IMR-90 (cell line): ENCODE measurements around the gene C15orf40. TPM values are rescaled to one million over a fixed set of nuclear protein-coding genes. Genes with fewer than 3 reads are reported as not detected.

ENCODE experiments used
- ATAC-seq: fragments of 200-7000 bp; cut with Tn5 transposase; 2 replicates; pipeline ENCODE4 v1.9.1; 2020; ENCODE audit warnings: low read depth, mild to moderate bottlenecking, moderate library complexity
- BruUV-seq: library from RNA; stranded (reverse); fragments of 400-500 nt; replicated peaks from 2 replicates; lab custom pipeline; 2021; lab: Mats Ljungman, UMichigan
- CTCF ChIA-PET: fragments of 300-600 bp; formaldehyde crosslinking; extraction: SDS; loops from one replicate; lab custom pipeline; 2021; ENCODE audit warnings: antibody characterized with exemption; lab: Yijun Ruan, JAX
- POLR2A ChIA-PET: fragments of 300-600 bp; sonication (Branson Sonifier 250); formaldehyde crosslinking; loops from one replicate; lab custom pipeline; 2022; ENCODE audit warnings: antibody characterized with exemption; ENCODE audit not compliant: unreplicated experiment; lab: Charles Lee
- DNase-seq: peaks from one replicate; pipeline ENCODE4 v3.0.0; 2013
- H2AFZ ChIP-seq: replicated peaks from 2 replicates; pipeline ENCODE3; 2013; ENCODE audit warnings: low read length, mild to moderate bottlenecking; ENCODE audit not compliant: poor library complexity
- H2AK5ac ChIP-seq: 2 replicates; pipeline ENCODE4 v1.6.1; 2013; ENCODE audit warnings: low read depth, low read length, inconsistent platforms
- H2AK9ac ChIP-seq: replicated peaks from 2 replicates; pipeline ENCODE3; 2013; ENCODE audit warnings: mild to moderate bottlenecking, low read depth, low read length, moderate library complexity; ENCODE audit not compliant: poor library complexity
- H2BK120ac ChIP-seq: 2 replicates; pipeline ENCODE4 v1.6.1; 2013; ENCODE audit warnings: low read depth, low read length, inconsistent platforms
- H2BK15ac ChIP-seq: 3 replicates; pipeline ENCODE4 v1.6.1; 2013; ENCODE audit warnings: low read depth, low read length, inconsistent platforms
- H2BK20ac ChIP-seq: 2 replicates; pipeline ENCODE4 v1.6.1; 2013; ENCODE audit warnings: low read depth, mild to moderate bottlenecking, inconsistent platforms, low read length, moderate library complexity
- H2BK5ac ChIP-seq: 2 replicates; pipeline ENCODE4 v1.6.1; 2013; ENCODE audit warnings: mild to moderate bottlenecking, low read depth, low read length, inconsistent platforms; ENCODE audit not compliant: poor library complexity, severe bottlenecking
- H3K14ac ChIP-seq: replicated peaks from 2 replicates; pipeline ENCODE4 v1.6.1; 2013; ENCODE audit warnings: low read depth, low read length, inconsistent platforms
- H3K18ac ChIP-seq: 2 replicates; pipeline ENCODE4 v1.6.1; 2013; ENCODE audit warnings: low read depth, low read length, control low read depth
- H3K23ac ChIP-seq: 2 replicates; pipeline ENCODE4 v1.6.1; 2013; ENCODE audit warnings: low read depth, low read length, inconsistent platforms
- H3K27ac ChIP-seq: 2 replicates; pipeline ENCODE4 v1.5.1; 2013; ENCODE audit warnings: mild to moderate bottlenecking, control low read depth, low read length; ENCODE audit not compliant: insufficient read depth
- H3K27me3 ChIP-seq: 2 replicates; pipeline ENCODE4 v1.6.1; 2013; ENCODE audit warnings: low read length; ENCODE audit not compliant: control insufficient read depth, insufficient read depth
- H3K36me3 ChIP-seq: 2 replicates; pipeline ENCODE4 v1.6.1; 2013; ENCODE audit warnings: low read length, mixed read lengths; ENCODE audit not compliant: control insufficient read depth, insufficient read depth
- H3K4ac ChIP-seq: 2 replicates; pipeline ENCODE4 v1.6.1; 2013; ENCODE audit warnings: low read depth, low read length, inconsistent platforms
- H3K4me1 ChIP-seq: 2 replicates; pipeline ENCODE4 v1.6.1; 2013; ENCODE audit warnings: low read length, mixed read lengths; ENCODE audit not compliant: control insufficient read depth, insufficient read depth
- H3K4me2 ChIP-seq: 2 replicates; pipeline ENCODE4 v1.6.1; 2013; ENCODE audit warnings: low read depth, mild to moderate bottlenecking, control low read depth, low read length, moderate library complexity
- H3K4me3 ChIP-seq: 2 replicates; pipeline ENCODE4 v1.5.1; 2013; ENCODE audit warnings: low read depth, mild to moderate bottlenecking, control low read depth, low read length, moderate library complexity; ENCODE audit not compliant: insufficient read depth
- H3K56ac ChIP-seq: 2 replicates; pipeline ENCODE4 v1.6.1; 2013; ENCODE audit warnings: low read length, inconsistent platforms; ENCODE audit not compliant: insufficient read depth; ENCODE audit errors: extremely low read depth
- H3K79me1 ChIP-seq, 2 experiments: 2 replicates each; pipeline ENCODE4 v1.6.1; 2013; ENCODE audit warnings: low read length in 2 of 2, inconsistent platforms in 1 of 2, low read depth in 1 of 2
- H3K9ac ChIP-seq: 2 replicates; pipeline ENCODE4 v1.6.1; 2013; ENCODE audit warnings: low read depth, low read length, control low read depth
- H3K9me1 ChIP-seq: 2 replicates; pipeline ENCODE4 v1.6.1; 2013; ENCODE audit warnings: low read length, inconsistent platforms; ENCODE audit not compliant: insufficient read depth
- H3K9me3 ChIP-seq: 2 replicates; pipeline ENCODE4 v1.6.1; 2013; ENCODE audit warnings: low read length; ENCODE audit not compliant: control insufficient read depth, insufficient read depth
- H4K20me1 ChIP-seq: 2 replicates; pipeline ENCODE4 v1.6.1; 2013; ENCODE audit warnings: low read length, inconsistent platforms; ENCODE audit not compliant: insufficient read depth
- H4K5ac ChIP-seq: 2 replicates; pipeline ENCODE4 v1.6.1; 2013; ENCODE audit warnings: mild to moderate bottlenecking, low read depth, low read length, control low read depth
- H4K8ac ChIP-seq, 2 experiments: 2 replicates each; pipeline ENCODE4 v1.6.1; 2013; ENCODE audit warnings: low read depth in 2 of 2, low read length in 2 of 2, control low read depth in 1 of 2, inconsistent platforms in 1 of 2
- H4K91ac ChIP-seq: 2 replicates; pipeline ENCODE4 v1.6.1; 2013; ENCODE audit warnings: low read depth, low read length, inconsistent platforms; ENCODE audit not compliant: insufficient read depth
- POLR2A ChIP-seq: IDR thresholded peaks from 2 replicates; pipeline ENCODE4 v1.6.1; 2012; ENCODE audit warnings: mild to moderate bottlenecking, low read depth, low read length
- USF2 ChIP-seq: fragments of 150-350 bp; IDR thresholded peaks from 2 replicates; pipeline ENCODE4 v1.6.1; 2017; ENCODE audit warnings: mild to moderate bottlenecking, antibody characterized with exemption, low read length, low read depth
- whole genome bisulfite sequencing, 2 experiments: methylation state at CpG; one replicate each; pipeline versions ENCODE4 v1.1.5 to v1.1.7; 2013; ENCODE audit warnings: missing lambda C conversion rate in 2 of 2; ENCODE audit not compliant: insufficient read length in 1 of 2; ENCODE audit errors: extremely low coverage in 2 of 2; 5-methylcytosine and 5-hydroxymethylcytosine counted together
- dilution Hi-C: fragments of 300-500 bp; cut with HindIII; formaldehyde crosslinking; loops from one replicate; pipeline ENCODE4 v1.14.3; 2018; ENCODE audit warnings: low sequenced_read_pairs; ENCODE audit not compliant: unreplicated experiment
- in situ Hi-C: fragments of 300-500 bp; cut with MboI; formaldehyde crosslinking; loops from 3 replicates; pipeline ENCODE4 v1.14.3; 2019; ENCODE audit warnings: low sequenced_read_pairs, inconsistent platforms, mixed read lengths
- intact Hi-C: fragments of 100-400 bp; cut with micrococcal nuclease; formaldehyde crosslinking; loops from 2 replicates; pipeline ENCODE4 v1.10.0; 2022
- polyA plus RNA-seq, 3 experiments: library from polyadenylated mRNA; depleted of rRNA; stranded (reverse); fragments of >200 nt; gene quantifications; 2 replicates each; pipeline ENCODE4 v1.2.3, GENCODE V29; 2012; ENCODE audit warnings: low replicate concordance in 1 of 3
- total RNA-seq: library from RNA; depleted of rRNA; stranded (reverse); fragments of >200 nt; gene quantifications from 2 replicates; pipeline ENCODE4 v1.2.3, GENCODE V29; 2012

C15orf40 gene
- total and polyA plus RNA-seq, 2 of the 4 experiments (the other 2 are of a cell fraction), result 7.0 to 10.7 TPM

- no TSS peak for BruUV-seq
- intact Hi-C loops (loop anchor here (5.0 to 10.0 kb wide), 2 partner anchors 272 to 545 kb away; partner anchors contain the start of gene BNC1), dilution Hi-C loops (no loop called here), in situ Hi-C loops (no loop called here)
- ATAC-seq (no peak), DNase-seq (no peak)
- H3K4me3 ChIP-seq, result no peak overlapping the region
- H2AK5ac ChIP-seq, result peak overlapping the region; percentile 59; the same call in 1 of the 2 replicates
- no peaks in the 10 kb centered on the region for H3K9me3 ChIP-seq
- no peak overlapping the region for H2BK15ac ChIP-seq
- no peak overlapping the region for H3K14ac ChIP-seq
- H2BK5ac ChIP-seq, result no peak overlapping the region
- no peak overlapping the region for H3K9ac ChIP-seq
- 0 out of 2 replicates have a peak overlapping the region, but pooled peaks have one; percentile 16 for H3K4ac ChIP-seq
- no peaks in the 10 kb centered on the region for H4K20me1 ChIP-seq
- peaks cover 10% of the 10 kb centered on the region for H3K4me1 ChIP-seq
- H3K9me1 ChIP-seq, result peaks cover 9% of the 10 kb centered on the region; the same call in 1 of the 2 replicates
- H4K5ac ChIP-seq, result peak overlapping the region; percentile 19; the same call in 1 of the 2 replicates
- no peaks in the 10 kb centered on the region for H3K27me3 ChIP-seq
- no peak overlapping the region for H2AK9ac ChIP-seq
- CTCF ChIA-PET, result interaction anchor here (1.2 kb wide), 1 partner anchor 9 kb away, joined by 3 read pairs; no protein-coding TSS in a partner anchor
- peak overlapping the region; percentile 96 to 97; a peak in 2 of 4 replicates for H4K8ac ChIP-seq
- H2BK120ac ChIP-seq, result no peak overlapping the region
- no peak overlapping the region for H3K27ac ChIP-seq
- WGBS, 2 experiments, result 100% methylated on average over 5 of the region's 6 CpGs; no CpG with 5 or more reads in 1 of the 2 experiments
- POLR2A ChIA-PET, result no interaction called here
- H2BK20ac ChIP-seq, result no peak overlapping the region
- no peak overlapping the region for H3K23ac ChIP-seq
- H3K4me2 ChIP-seq, result no peak overlapping the region
- no peak for TF ChIP-seq USF2
- no peak for TF ChIP-seq POLR2A
- H3K18ac ChIP-seq, result no peak overlapping the region
- peaks cover 12 to 38% of the 10 kb centered on the region in 2 experiments; a peak in 3 of 4 replicates for H3K79me1 ChIP-seq
- H3K36me3 ChIP-seq, result peaks cover 8% of the 10 kb centered on the region
- no peak overlapping the region for H2AFZ ChIP-seq
- no peak overlapping the region for H4K91ac ChIP-seq
- H3K56ac ChIP-seq, result no peak overlapping the region
These were observed 1.2 kb upstream of the C15orf40 start for GRCh38 chr15:83012636-83013035.
